GM21737 (cell line): ENCODE data around the gene S1PR2.
"Not testable (repeated sequence)": the region's sequence is repeated elsewhere in the genome, so short reads cannot be mapped to it uniquely, and the experiment has no call there.

Experiments
- ATAC-seq: cut with Tn5 transposase; IDR thresholded peaks from one replicate; pipeline ENCODE4 v1.9.1; 2021; ENCODE audit warnings: mild to moderate bottlenecking, moderate library complexity; ENCODE audit not compliant: unreplicated experiment

S1PR2 gene

GRCh38 chr19:10193790-10194499 lies 37.2 kb downstream of the S1PR2 start:
- peak; percentile 19 for ATAC-seq

GRCh38 chr19:10192922-10193321 lies 38.2 kb downstream of the S1PR2 start:
- ATAC-seq, result no peak

- no peak for ATAC-seq
These were observed 39.8 kb downstream of the S1PR2 start for GRCh38 chr19:10191347-10191746.

GRCh38 chr19:10190026-10190425 lies 41.1 kb downstream of the S1PR2 start:
- no peak for ATAC-seq

- no peak for ATAC-seq
These were observed 41.5 kb downstream of the S1PR2 start for GRCh38 chr19:10189616-10190015.

GRCh38 chr19:10187315-10187714 lies 43.8 kb downstream of the S1PR2 start:
- ATAC-seq, result no peak

- ATAC-seq, result no peak
These were observed 46.5 kb downstream of the S1PR2 start for GRCh38 chr19:10184636-10185035.

GRCh38 chr19:10183926-10184325 lies 47.2 kb downstream of the S1PR2 start:
- no peak for ATAC-seq

- ATAC-seq, result no peak
These were observed 48.3 kb downstream of the S1PR2 start for GRCh38 chr19:10182847-10183246.

GRCh38 chr19:10182076-10182475 lies 49.1 kb downstream of the S1PR2 start:
- no peak for ATAC-seq

- no peak for ATAC-seq
These were observed 50.7 kb downstream of the S1PR2 start for GRCh38 chr19:10180459-10180858.

GRCh38 chr19:10180024-10180423 lies 51.1 kb downstream of the S1PR2 start:
- not testable (repeated sequence) for ATAC-seq

- ATAC-seq, result no peak
These were observed 57.6 kb downstream of the S1PR2 start for GRCh38 chr19:10173527-10173926.
